GM23338 (cell line): ENCODE results near the gene IGFLR1.

Experiments used
- CTCF ChIP-seq, 2 experiments: fragments of 200-600 bp in 1 of 2; sonication (generic) in 1 of 2; conservative IDR thresholded peaks; 2 replicates each; pipeline versions ENCODE4 v1.5.1 to v1.6.1; 2016 to 2017; ENCODE audit warnings: antibody characterized with exemption in 2 of 2, low read depth in 2 of 2, mild to moderate bottlenecking in 2 of 2, moderate library complexity in 1 of 2
- REST ChIP-seq: IDR thresholded peaks from one replicate; pipeline ENCODE4 v1.6.1; 2018; ENCODE audit warnings: antibody characterized with exemption; ENCODE audit not compliant: unreplicated experiment

GRCh38 chr19:35736913-35737886, 5.1 kb downstream of the IGFLR1 start:
- TF ChIP-seq CTCF (conservative IDR thresholded peaks at IDR 0.05; ENCODE audit: low read depth in 2 of 2): peak; percentile 7 to 17; a peak in 1 of 4 replicates
- no peak for TF ChIP-seq REST
